Type B pancreatic cell (in vitro differentiated cells): ENCODE measurements around the gene SAG. TPM values are rescaled to one million over a fixed set of nuclear protein-coding genes. Genes with fewer than 3 reads are reported as not detected.

Experiments
- DNase-seq: peaks from one replicate; pipeline ENCODE4 v3.0.0; 2021; ENCODE audit warnings: mixed read lengths; ENCODE audit not compliant: unreplicated experiment; ENCODE audit errors: extremely low spot score
- H3K27ac Mint-ChIP-seq: 2 replicates; pipeline ENCODE4 v1.8.0; 2021; ENCODE audit warnings: mild to moderate bottlenecking, mixed read lengths
- H3K27me3 Mint-ChIP-seq: 2 replicates; pipeline ENCODE4 v1.8.0; 2021; ENCODE audit warnings: mixed read lengths
- H3K36me3 Mint-ChIP-seq: 2 replicates; pipeline ENCODE4 v1.8.0; 2021; ENCODE audit warnings: mixed read lengths
- H3K4me1 Mint-ChIP-seq: one replicate; pipeline ENCODE4 v1.8.0; 2021; ENCODE audit warnings: mixed read lengths; ENCODE audit not compliant: unreplicated experiment
- H3K4me3 Mint-ChIP-seq: 2 replicates; pipeline ENCODE4 v1.8.0; 2021; ENCODE audit warnings: mild to moderate bottlenecking, mixed read lengths
- H3K9me3 Mint-ChIP-seq: 2 replicates; pipeline ENCODE4 v1.8.0; 2021; ENCODE audit warnings: mixed read lengths
- CTCF ChIP-seq: fragments of 200-600 bp; sonication (generic); conservative IDR thresholded peaks from 2 replicates; pipeline ENCODE4 v1.5.0; 2021; ENCODE audit warnings: antibody characterized with exemption, mild to moderate bottlenecking
- total RNA-seq: library from RNA; stranded (reverse); gene quantifications from 2 replicates; pipeline ENCODE4 v1.2.1, GENCODE V29; 2021; ENCODE audit warnings: low replicate concordance

SAG gene
- total RNA-seq, 1 donor from 2014 or later: 0.43 TPM

GRCh38 chr2:233262562-233262961 lies 45.1 kb upstream of the SAG start:
- DNase-seq: no peak
- H3K36me3 Mint-ChIP-seq: peaks cover 42% of the 10 kb centered on the region
- H3K27ac Mint-ChIP-seq: no peak overlapping the region

GRCh38 chr2:233263045-233263570 lies 44.5 kb upstream of the SAG start:
- H3K36me3 Mint-ChIP-seq: peaks cover 40% of the 10 kb centered on the region
- no peaks in the 10 kb centered on the region for H3K27me3 Mint-ChIP-seq
- no peaks in the 10 kb centered on the region for H3K9me3 Mint-ChIP-seq
- no peak overlapping the region for H3K27ac Mint-ChIP-seq
- H3K4me1 Mint-ChIP-seq: no peaks in the 10 kb centered on the region
- no peak for DNase-seq
- no peak overlapping the region for H3K4me3 Mint-ChIP-seq
- TF ChIP-seq CTCF: no peak

More at GRCh38 chr2:233262562-233262961, 45.1 kb upstream of the SAG start:
- Mint-ChIP-seq H3K9me3 (no peaks in the 10 kb centered on the region), H3K4me1 (no peaks in the 10 kb centered on the region), H3K4me3 (no peak overlapping the region), H3K27me3 (no peaks in the 10 kb centered on the region)
- no peak for TF ChIP-seq CTCF

GRCh38 chr2:233264667-233265066 lies 42.9 kb upstream of the SAG start:
- H3K9me3 Mint-ChIP-seq: no peaks in the 10 kb centered on the region
- no peaks in the 10 kb centered on the region for H3K27me3 Mint-ChIP-seq
- TF ChIP-seq CTCF: no peak
- H3K27ac Mint-ChIP-seq: no peak overlapping the region
- no peak overlapping the region for H3K4me3 Mint-ChIP-seq
- no peak for DNase-seq
- H3K4me1 Mint-ChIP-seq: no peaks in the 10 kb centered on the region
- H3K36me3 Mint-ChIP-seq: peaks cover 36% of the 10 kb centered on the region

GRCh38 chr2:233265899-233266431 lies 41.7 kb upstream of the SAG start:
- H3K27me3 Mint-ChIP-seq: no peaks in the 10 kb centered on the region
- peaks cover 31% of the 10 kb centered on the region for H3K36me3 Mint-ChIP-seq
- no peak overlapping the region for H3K27ac Mint-ChIP-seq
- H3K4me1 Mint-ChIP-seq: no peaks in the 10 kb centered on the region
- TF ChIP-seq CTCF: no peak
- DNase-seq: no peak
- H3K9me3 Mint-ChIP-seq: no peaks in the 10 kb centered on the region
- H3K4me3 Mint-ChIP-seq: no peak overlapping the region

- DNase-seq: no peak
- H3K27me3 Mint-ChIP-seq: no peaks in the 10 kb centered on the region
- no peaks in the 10 kb centered on the region for H3K9me3 Mint-ChIP-seq
- H3K4me1 Mint-ChIP-seq: no peaks in the 10 kb centered on the region
- no peak overlapping the region for H3K27ac Mint-ChIP-seq
- TF ChIP-seq CTCF: no peak
- no peak overlapping the region for H3K4me3 Mint-ChIP-seq
- H3K36me3 Mint-ChIP-seq: peaks cover 27% of the 10 kb centered on the region
Observed at GRCh38 chr2:233266481-233266880, 41.1 kb upstream of the SAG start.
